GM19468 (cell line): Measurements from ENCODE around the gene SEMA3F.

ENCODE experiments used
- ATAC-seq: cut with Tn5 transposase; IDR thresholded peaks from one replicate; pipeline ENCODE4 v1.9.1; 2021; ENCODE audit warnings: mild to moderate bottlenecking, moderate library complexity, moderate number of reproducible peaks; ENCODE audit not compliant: unreplicated experiment; ENCODE audit errors: extremely low read depth

Gene SEMA3F

DNA sequence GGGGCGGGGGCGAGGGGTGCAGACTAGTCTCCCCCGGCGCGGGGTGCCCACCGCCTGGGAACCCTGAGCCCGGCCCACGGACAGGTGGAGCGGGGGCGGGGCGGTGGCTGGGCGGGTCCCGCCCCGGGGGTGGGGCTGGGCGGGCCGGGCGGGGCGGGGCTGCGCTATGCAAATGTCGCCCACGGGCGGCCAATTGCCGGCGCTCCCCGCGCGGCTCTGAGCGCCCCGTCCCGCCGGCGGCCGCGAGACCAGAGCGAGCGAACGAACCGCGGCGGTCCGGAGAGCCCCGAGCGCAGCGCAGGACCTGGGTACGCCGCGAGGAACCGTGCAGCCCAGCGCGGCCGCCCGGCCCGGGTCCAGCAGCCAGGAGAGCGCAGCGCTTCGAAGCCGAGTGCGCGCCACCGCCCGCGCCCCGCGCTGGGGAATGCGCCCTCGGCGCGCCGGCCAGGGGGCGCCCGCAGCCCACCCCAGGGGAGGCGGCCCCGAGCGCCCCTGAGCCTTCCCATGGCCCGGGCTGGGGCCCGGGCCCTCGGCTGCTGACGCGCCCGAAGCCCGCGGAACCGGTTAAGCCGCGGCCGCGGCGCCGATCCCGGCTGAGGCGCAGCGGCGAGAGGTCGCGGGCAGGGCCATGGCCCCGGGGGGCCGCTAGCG is at the start of gene SEMA3F:
Gene SEMA3F (plus strand): TSS at position 485 of the 651 bp plus-strand sequence. CDS start 4,299 bp downstream, outside the sequence.
- ATAC-seq = no peak

DNA sequence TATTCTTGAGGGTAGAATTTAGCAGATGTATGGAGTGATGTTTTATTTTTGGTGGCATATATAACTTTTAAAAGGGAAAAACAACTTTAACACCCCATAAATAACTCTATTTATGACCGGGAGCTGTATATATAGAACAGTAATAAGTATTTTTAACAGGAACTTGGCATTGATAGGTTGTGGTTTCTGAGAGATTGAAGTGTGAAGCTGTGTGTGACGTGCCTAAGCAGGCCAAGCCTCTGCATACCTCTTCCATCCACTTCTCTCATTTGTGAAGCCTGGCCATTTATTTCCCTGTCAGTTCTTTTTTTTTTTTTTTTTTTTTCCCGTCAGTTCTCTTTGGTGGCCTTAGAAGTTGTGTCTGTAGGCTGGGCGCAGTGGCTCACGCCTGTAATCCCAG is 43.4 kb upstream of the SEMA3F start:
- no peak for ATAC-seq

- ATAC-seq = no peak
Observed at GRCh38 chr3:50112462-50112861, 42.7 kb upstream of the SEMA3F start.

DNA sequence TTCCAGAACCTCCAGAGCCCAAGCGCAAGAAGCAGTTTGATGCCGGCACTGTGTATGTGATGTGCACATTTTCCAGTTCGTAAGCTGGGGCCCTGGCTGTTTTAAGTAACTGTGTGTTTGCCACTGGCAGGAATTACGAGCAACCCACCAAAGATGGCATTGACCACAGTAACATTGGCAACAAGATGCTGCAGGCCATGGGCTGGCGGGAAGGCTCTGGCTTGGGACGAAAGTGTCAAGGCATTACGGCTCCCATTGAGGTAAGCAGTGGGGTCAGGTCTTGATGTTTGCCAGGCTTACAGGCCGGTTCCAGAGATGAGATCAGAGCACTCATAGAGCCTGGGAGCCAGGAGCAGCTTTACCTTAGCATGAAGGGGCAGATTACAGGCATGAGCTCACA is 38.0 kb upstream of the SEMA3F start:
- ATAC-seq = no peak

DNA sequence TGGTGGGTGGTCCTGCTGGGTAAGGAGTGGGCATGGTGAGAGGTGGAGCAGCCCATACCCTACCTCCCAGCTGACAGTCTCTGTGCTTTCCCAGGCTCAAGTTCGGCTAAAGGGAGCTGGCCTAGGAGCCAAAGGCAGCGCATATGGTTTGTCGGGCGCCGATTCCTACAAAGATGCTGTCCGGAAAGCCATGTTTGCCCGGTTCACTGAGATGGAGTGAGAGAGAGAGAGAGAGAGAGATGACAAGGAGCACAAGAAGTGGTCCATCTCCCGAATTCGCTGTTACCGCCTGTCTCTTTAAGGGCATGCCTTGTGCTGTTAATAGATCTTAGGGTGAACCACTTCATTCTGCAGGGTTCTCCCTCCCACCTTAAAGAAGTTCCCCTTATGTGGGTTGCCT is 36.9 kb upstream of the SEMA3F start:
- ATAC-seq = no peak

DNA sequence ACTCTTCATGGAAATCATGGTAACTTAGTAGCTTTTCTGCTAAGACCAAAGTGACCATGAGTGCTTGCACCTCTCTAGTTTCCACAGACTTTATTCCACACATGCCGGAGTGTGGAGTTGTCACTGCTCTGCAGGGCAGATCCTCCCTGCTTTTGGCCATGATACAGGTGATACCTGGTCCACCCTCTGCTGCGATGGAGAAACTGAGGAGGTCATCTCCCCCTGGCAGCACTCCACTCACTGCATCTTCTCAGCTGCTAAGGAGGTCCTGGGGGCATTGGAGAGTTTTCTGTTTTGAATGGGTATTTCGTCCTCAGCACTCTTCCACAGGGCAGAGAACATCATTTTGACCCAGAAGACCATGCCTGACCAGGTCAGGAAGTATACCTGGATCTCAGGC is 35.3 kb upstream of the SEMA3F start:
- no peak for ATAC-seq

DNA sequence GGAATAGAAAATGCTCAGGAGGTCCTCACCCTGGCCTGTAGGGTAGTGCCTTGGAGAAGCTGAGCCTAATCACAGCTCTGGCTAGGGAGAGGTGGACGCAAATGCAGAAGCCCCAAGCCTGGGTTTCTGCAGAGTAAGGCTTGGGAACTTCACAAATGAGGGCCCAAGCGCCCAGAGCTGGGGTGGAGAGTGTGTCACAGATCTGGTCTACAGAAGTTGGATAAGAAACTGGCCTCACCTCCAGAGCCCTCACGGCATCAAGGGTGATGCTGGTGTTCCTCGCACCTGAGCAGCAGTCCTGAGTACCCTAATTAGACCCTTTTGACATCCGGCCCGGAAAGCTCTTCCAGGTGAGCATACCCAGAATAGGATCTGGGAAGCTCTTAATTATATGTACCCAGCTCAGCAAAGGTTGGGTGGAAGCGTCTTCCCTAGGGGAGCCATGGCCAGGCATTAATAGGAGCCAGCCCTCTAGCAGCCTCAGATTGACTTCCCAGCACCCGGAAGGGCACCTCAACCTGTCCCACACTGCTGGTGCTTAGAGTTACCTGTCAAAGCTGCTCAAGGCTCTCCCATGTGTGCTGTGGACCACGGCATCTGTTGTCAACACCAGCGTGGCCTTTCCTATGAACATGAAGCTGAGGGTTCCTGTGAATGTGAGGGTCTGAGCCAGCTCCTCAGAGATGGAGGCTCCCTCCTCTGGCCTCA is 34.6 kb upstream of the SEMA3F start:
- no peak for ATAC-seq

GRCh38 chr3:50121072-50122032 is 33.8 kb upstream of the SEMA3F start:
- no peak for ATAC-seq

GRCh38 chr3:50122071-50122470 is 33.1 kb upstream of the SEMA3F start:
- ATAC-seq = no peak

DNA sequence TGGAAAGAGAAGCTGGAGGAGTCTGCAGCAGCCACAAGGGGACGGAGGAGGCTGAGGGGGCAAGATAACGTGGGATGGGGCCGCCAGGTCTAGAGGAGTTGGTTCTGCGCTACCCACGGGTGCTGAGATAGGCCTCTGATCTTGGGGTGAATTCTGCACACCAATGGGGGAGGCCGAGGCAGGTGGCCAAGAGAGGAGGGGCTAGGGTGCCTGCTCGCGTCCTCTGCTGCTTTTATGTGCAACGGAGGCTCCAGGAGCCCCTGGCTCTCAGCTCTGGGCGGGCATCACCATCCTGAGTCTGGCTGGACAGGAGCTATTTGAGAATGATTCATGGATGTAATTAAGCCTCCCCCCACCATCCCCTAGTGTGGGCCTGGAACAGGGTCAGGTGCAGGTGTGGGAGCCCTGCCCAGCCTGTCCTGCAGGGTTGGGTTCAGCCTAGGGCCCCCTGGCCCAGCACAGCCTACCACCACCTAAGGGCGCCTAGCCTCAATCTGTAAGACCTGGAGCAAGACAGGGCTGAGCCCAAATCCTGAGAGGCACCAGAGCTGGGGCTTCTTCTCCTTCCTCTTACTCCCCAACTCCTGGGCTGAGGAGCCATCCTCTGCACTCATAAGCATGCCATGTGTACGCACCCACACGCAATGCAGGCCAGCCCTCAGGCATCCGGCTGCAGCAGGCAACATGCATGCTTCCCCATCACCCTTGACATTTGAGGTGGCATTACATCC is 32.3 kb upstream of the SEMA3F start:
- ATAC-seq = no peak

DNA sequence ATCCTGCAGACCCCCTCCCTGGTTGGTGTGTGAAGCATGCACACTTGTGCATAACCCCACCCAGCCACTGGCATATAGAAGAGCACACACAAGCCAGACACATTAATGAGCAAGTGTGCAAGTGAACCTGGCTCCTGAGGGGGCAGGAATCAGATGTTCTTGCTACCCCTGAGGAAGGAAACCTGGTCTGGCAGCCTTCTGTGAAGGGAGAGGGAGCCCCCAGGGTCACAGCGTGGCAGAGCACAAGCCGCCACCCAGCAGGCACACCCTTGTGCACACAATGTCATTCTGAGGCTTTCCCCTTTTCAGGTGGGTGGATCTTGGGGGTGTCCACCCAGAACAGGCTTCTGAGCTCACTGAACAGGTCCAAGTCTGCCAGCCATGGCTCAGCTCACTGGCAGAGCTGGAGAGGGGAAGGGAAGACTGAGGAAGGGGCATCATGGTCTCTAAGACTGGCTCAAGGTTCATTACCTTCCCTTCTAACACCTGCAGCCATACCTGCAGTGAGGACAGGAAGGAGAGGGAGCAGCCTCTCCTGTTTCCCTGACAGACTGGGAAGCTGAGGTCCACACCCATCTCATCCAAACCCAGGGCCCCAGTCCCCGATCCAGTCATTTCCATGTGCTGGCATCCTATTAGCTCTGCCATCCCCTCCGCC is 31.6 kb upstream of the SEMA3F start:
- no peak for ATAC-seq

GRCh38 chr3:50124052-50124799 is 30.9 kb upstream of the SEMA3F start:
- no peak for ATAC-seq

DNA sequence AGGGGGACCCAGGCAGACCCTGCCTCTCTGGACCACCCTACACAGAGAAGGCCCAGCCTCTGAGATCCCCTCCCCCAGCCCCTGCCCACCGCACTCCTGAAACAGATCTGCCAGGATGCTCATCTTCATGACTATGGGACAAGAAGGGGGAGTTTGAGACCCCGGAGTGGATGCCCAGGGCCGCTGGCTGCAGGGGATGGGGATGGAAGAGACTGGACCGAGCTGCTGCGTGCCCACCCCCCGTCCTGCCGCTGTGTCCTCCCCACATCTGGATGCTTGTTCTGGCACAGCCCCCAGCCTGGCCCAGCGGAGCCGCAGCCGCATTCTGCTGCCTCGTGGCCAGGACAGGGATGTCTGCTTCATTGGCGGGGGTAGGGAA is 30.3 kb upstream of the SEMA3F start:
- no peak for ATAC-seq

GRCh38 chr3:50125541-50126286 is 29.4 kb upstream of the SEMA3F start:
- ATAC-seq = no peak

DNA sequence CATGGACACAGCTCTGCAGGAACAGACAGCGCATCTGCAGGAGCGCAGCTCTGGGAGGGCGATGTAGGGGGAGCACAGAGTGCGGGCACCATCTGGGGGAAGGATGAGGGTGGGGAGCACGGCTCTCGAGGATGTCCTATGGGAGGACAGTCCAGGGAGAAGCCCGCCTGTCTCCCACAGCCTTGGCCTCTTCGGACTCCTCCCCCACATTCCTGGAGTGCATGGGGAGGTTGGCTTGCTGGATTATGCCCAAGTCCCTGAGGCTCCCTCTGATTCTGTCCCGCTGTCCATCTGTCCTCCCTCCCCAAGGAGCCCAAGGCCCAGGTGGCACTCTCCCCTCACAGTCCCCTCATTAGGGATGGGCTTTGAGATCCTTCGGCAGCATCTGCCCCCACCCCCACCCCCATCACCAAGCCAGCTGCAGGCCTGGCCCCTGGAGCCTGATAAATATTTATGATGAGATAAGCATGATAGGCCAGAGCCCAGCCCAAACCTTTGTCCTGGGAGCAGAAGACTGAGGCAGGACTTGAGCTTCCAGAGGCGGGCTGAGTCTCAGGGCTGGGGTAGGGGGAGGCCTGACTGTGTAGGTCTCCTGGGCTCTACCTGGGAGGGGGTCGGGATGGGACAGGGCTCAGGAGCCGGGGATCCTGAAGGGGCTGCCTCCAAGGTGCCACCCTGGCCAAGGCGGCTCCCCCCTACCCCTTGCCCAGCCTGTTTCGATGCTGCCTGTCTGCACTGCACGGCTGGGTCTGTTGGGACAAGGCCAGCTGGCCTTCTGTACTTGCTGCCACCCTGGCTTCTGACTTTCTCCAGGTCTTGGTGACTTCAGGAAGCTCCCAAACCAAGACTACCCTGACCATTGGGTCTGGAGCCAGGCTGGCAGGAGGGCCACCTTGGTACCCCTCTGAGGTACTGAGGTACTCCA is 28.6 kb upstream of the SEMA3F start:
- no peak for ATAC-seq

- ATAC-seq = no peak
Observed at GRCh38 chr3:50127251-50127691, 27.9 kb upstream of the SEMA3F start.

GRCh38 chr3:50128001-50128400 is 27.1 kb upstream of the SEMA3F start:
- ATAC-seq = no peak
